Subcutaneous adipose tissue (tissue), 4 donors: ENCODE results near the gene LPCAT3. TPM values are rescaled to one million over a fixed set of nuclear protein-coding genes. Genes with fewer than 3 reads are reported as not detected.

Experiments
- CTCF ChIP-seq: fragments of 450-650 bp; IDR thresholded peaks from one replicate; pipeline ENCODE4 v1.5.1; 2016; ENCODE audit warnings: low read depth, mild to moderate bottlenecking, control low read depth, antibody characterized with exemption, moderate library complexity
- total RNA-seq, 4 donors: library from RNA; depleted of rRNA; stranded (reverse); fragments of >200 nt; gene quantifications; one replicate each; pipeline ENCODE4 v1.1.0, GENCODE V29; 2016

LPCAT3 gene
- total RNA-seq, 4 donors from 2014 or later: 21.8 to 55.9 (median 27.1) TPM

GRCh38 chr12:6961695-6962284 lies 56.5 kb downstream of the LPCAT3 start:
- TF ChIP-seq CTCF: no peak

- TF ChIP-seq CTCF: no peak
Measured at GRCh38 chr12:6961278-6961694, 57.0 kb downstream of the LPCAT3 start.

GRCh38 chr12:6960593-6961277 lies 57.5 kb downstream of the LPCAT3 start:
- no peak for TF ChIP-seq CTCF

GRCh38 chr12:6959805-6960592 lies 58.3 kb downstream of the LPCAT3 start:
- no peak for TF ChIP-seq CTCF

- no peak for TF ChIP-seq CTCF
Measured at GRCh38 chr12:6959058-6959804, 59.0 kb downstream of the LPCAT3 start.

- no peak for TF ChIP-seq CTCF
Measured at GRCh38 chr12:6958609-6959057, 59.6 kb downstream of the LPCAT3 start.
